Epithelial cell of esophagus (primary cell): Measurements from ENCODE around the gene CLIC1.

ENCODE experiments used
- DNase-seq: peaks from one replicate; pipeline ENCODE4 v3.0.0; 2010; ENCODE audit warnings: low read depth
- H3K4me3 ChIP-seq: 2 replicates; pipeline ENCODE4 v1.5.1; 2011; ENCODE audit warnings: mild to moderate bottlenecking, low read length, control low read depth
- CTCF ChIP-seq: IDR thresholded peaks from 2 replicates; pipeline ENCODE4 v1.5.1; 2011; ENCODE audit warnings: low read depth, mild to moderate bottlenecking, low read length, control low read depth, inconsistent platforms; ENCODE audit not compliant: insufficient read depth; ENCODE audit errors: missing control alignments

The CLIC1 gene

DNA sequence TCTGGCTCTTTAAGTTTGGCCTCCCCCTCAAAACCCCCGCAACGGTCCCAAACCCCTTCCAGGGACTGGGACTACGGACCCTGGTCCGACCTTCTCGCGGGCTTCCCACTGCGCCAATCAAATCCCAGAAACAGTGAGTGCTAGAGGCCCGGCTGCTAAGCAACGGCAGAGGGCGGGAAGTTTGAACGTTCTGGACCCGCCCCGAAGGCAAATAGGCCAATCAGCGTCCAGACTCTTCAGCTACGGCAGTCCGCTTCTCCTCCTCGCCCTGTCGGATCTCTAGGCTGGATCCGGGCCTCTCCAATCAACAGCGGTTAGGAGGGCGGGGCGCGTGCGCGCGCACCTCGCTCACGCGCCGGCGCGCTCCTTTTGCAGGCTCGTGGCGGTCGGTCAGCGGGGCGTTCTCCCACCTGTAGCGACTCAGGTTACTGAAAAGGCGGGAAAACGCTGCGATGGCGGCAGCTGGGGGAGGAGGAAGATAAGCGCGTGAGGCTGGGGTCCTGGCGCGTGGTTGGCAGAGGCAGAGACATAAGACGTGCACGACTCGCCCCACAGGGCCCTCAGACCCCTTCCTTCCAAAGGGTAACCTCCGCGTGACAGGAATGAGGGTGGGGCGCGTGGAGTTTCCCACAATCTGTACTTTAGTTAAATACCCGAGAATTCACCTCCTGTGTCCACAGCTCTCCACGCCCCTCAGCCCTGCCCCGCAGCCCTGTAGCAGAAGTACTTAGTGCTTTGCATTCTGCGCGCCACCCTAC, 3.5 kb upstream of the CLIC1 start, which contains the start of gene MSH5:
MSH5 (plus strand) TSS at position 367 of the 758 bp plus-strand sequence. CDS start 462 bp downstream, outside the sequence.
- TF ChIP-seq CTCF, result no peak
- H3K4me3 ChIP-seq, result peak within 1 kb of the TSS; percentile 90
- peak; percentile 99 for DNase-seq

GRCh38 chr6:31737991-31738979, 2.0 kb upstream of the CLIC1 start:
- peak; percentile 26 for TF ChIP-seq CTCF
- DNase-seq, result peak; percentile 81
- H3K4me3 ChIP-seq, result peak overlapping the region; percentile 17

- TF ChIP-seq CTCF, result no peak
- H3K4me3 ChIP-seq, result no peak overlapping the region
- no peak for DNase-seq
Measured at GRCh38 chr6:31737315-31737990, 1.1 kb upstream of the CLIC1 start.

DNA sequence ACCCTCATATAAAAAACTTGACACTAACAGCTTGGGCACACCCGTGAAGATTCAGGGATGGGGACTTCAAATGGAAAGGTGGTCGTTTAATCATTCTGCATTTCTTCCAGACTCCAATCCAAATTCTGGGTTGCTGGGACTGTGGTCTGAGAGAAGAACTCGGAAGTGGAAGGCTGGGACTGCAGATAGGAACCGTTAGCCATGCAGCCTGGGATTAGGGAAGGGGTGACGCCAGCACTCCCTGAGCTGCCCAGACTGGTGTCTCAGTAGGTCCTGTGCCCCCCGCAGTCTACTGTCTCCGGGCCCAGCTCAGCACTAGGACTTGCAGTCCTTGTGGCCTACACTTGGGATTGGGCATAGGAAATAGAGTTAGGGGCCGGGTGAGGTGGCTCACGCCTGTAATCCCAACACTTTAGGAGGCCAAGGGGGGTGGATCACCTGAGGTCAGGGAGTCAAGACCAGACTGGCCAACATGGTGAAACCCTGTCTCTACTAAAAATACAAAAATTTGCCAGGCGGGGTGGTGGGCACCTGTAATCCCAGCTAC, 511 bp upstream of the CLIC1 start:
- TF ChIP-seq CTCF, result no peak
- no peak for DNase-seq
- peak overlapping the region; percentile 100 for H3K4me3 ChIP-seq

- no peak for TF ChIP-seq CTCF
- peak overlapping the region; percentile 100 for H3K4me3 ChIP-seq
- peak; percentile 83 for DNase-seq
Measured at GRCh38 chr6:31734821-31735406, 1.4 kb downstream of the CLIC1 start.

DNA sequence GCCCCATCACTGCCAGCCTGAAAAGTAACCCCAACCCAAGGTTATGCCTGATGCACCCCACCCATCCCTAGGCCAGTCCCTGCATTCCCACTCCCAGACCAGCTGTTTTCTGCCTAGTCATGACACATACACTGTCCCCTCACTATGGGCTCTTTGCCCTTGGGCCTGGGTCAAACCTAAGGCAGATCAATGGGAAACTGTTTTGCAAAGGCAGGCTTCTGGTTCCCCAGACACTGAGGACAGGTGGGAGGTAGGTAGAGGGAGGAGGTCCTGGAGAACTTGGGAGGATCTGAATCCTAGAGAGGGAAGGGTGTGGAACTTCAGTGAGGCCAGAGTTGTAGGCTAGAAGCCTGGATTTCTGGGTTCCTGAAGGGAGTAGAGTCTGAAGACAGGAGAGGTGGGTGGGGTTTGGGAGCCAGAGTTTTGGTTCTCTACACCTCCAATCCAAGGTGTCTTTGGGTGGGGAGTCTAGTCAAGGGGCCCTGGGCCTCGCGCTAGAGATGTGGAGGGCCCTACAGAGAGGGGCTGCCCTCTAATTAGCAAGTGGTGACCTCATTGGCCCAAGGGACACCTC, 2.0 kb downstream of the CLIC1 start:
- TF ChIP-seq CTCF, result no peak
- DNase-seq, result no peak

More for the DNA sequence above, 2.0 kb downstream of the CLIC1 start:
- peak overlapping the region; percentile 100 for H3K4me3 ChIP-seq
